ENCODE results near the gene NAALADL2. TPM values are rescaled to one million over a fixed set of nuclear protein-coding genes. Genes with fewer than 3 reads are reported as not detected.
A peak's percentile ranks its signal among the peaks of the same experiment; 100 is the strongest.
"Not testable (repeated sequence)": the region's sequence is repeated elsewhere in the genome, so short reads cannot be mapped to it uniquely, and the experiment has no call there.

NAALADL2 gene
- total and polyA plus RNA-seq, 2 donors (not counting 1 experiment from before 2014, with no cell fraction given), result 8.8 to 11.6 TPM

DNA sequence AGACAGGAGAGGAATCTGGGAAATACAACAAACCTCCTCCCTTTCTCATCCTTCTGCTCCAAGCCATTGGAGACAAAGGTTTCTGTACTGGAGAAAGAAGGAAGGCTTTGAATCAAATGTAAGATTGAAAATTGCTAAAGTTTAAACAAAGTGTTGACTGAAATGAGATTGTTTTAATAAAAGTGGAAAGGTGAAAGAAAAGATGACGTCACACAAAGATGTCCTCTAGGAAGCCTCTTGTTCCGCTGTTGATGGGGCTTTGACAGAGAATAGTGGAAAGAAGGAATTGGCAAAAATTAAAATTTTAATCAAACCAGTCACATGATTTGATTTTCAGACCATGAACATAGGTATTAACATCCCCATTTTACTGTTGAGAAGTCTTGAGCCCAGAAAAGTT lies 967.6 kb downstream of the NAALADL2 start:
- no peak for DNase-seq (ENCODE audit: low read depth in 2 of 2)
- no peaks in the 10 kb centered on the region for H3K27me3 ChIP-seq (ENCODE audit: control insufficient read depth, insufficient read depth, low read length)

DNA sequence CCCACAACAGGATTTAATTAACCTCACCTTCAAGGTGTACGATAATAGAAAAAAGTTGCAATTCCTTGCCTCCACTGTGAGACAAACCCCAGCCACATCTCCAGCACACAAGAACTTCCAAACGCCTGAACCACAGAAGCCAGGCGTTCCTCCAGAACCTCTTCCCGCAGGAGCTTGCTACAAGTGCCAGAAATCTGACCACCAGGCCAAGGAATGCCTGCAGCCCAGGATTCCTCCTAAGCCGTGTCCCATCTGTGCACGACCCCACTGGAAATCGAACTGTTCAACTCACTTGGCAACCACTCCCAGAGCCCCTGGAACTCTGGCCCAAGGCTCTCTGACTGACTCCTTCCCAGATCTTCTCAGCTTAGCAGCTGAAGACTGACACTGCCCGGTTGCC lies 970.7 kb downstream of the NAALADL2 start:
- DNase-seq (ENCODE audit: low read depth in 2 of 2), result peak in 1 of 2 donors; percentile 42
- not testable (repeated sequence) for H3K79me2 ChIP-seq (ENCODE audit: control insufficient read depth, insufficient read depth, low read length); H2AFZ ChIP-seq (ENCODE audit: low read length); H3K4me1 ChIP-seq (ENCODE audit: control insufficient read depth, extremely low read depth, insufficient read depth, low read length); H3K4me2 ChIP-seq (ENCODE audit: extremely low read depth, insufficient read depth, low read length); H3K36me3 ChIP-seq (ENCODE audit: control insufficient read depth, insufficient read depth, low read length); H3K9me3 ChIP-seq (ENCODE audit: control insufficient read depth, insufficient read depth, low read depth, low read length); H4K20me1 ChIP-seq (ENCODE audit: control insufficient read depth, extremely low read depth, insufficient read depth, low read length); H3K27me3 ChIP-seq (ENCODE audit: control insufficient read depth, insufficient read depth, low read length); H3K4me3 ChIP-seq (replicated peaks in 1 of 4; ENCODE audit: control extremely low read depth in 1 of 4, insufficient read depth in 1 of 4, low read depth in 3 of 4, low read length in 4 of 4); H3K27ac ChIP-seq (ENCODE audit: insufficient read depth, low read length); H3K9ac ChIP-seq (ENCODE audit: insufficient read depth, low read length)

More for the DNA sequence above, 967.6 kb downstream of the NAALADL2 start:
- H2AFZ ChIP-seq (ENCODE audit: low read length), result no peak overlapping the region
- no peaks in the 10 kb centered on the region for H3K79me2 ChIP-seq (ENCODE audit: control insufficient read depth, insufficient read depth, low read length)
- no peak for TF ChIP-seq EZH2 (IDR thresholded peaks at IDR 0.05; ENCODE audit: low read length, missing control alignments)
- TF ChIP-seq, protein P1, sequence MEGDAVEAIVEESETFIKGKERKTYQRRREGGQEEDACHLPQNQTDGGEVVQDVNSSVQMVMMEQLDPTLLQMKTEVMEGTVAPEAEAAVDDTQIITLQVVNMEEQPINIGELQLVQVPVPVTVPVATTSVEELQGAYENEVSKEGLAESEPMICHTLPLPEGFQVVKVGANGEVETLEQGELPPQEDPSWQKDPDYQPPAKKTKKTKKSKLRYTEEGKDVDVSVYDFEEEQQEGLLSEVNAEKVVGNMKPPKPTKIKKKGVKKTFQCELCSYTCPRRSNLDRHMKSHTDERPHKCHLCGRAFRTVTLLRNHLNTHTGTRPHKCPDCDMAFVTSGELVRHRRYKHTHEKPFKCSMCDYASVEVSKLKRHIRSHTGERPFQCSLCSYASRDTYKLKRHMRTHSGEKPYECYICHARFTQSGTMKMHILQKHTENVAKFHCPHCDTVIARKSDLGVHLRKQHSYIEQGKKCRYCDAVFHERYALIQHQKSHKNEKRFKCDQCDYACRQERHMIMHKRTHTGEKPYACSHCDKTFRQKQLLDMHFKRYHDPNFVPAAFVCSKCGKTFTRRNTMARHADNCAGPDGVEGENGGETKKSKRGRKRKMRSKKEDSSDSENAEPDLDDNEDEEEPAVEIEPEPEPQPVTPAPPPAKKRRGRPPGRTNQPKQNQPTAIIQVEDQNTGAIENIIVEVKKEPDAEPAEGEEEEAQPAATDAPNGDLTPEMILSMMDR (conservative IDR thresholded peaks at IDR 0.05 in 1 of 2, IDR thresholded peaks at IDR 0.05 in 1 of 2; ENCODE audit: low read depth in 1 of 2, low read length in 2 of 2), result no peak
- no peak overlapping the region for H3K4me2 ChIP-seq (ENCODE audit: extremely low read depth, insufficient read depth, low read length)
- H3K36me3 ChIP-seq (ENCODE audit: control insufficient read depth, insufficient read depth, low read length), result no peaks in the 10 kb centered on the region
- no peak overlapping the region for H3K9ac ChIP-seq (ENCODE audit: insufficient read depth, low read length)
- H3K4me3 ChIP-seq (replicated peaks in 1 of 4; ENCODE audit: control extremely low read depth in 1 of 4, insufficient read depth in 1 of 4, low read depth in 3 of 4, low read length in 4 of 4), result no peak overlapping the region
- no peaks in the 10 kb centered on the region for H3K4me1 ChIP-seq (ENCODE audit: control insufficient read depth, extremely low read depth, insufficient read depth, low read length)
- no peak overlapping the region for H3K27ac ChIP-seq (ENCODE audit: insufficient read depth, low read length)
- H4K20me1 ChIP-seq (ENCODE audit: control insufficient read depth, extremely low read depth, insufficient read depth, low read length), result no peaks in the 10 kb centered on the region
- H3K9me3 ChIP-seq (ENCODE audit: control insufficient read depth, insufficient read depth, low read depth, low read length), result no peaks in the 10 kb centered on the region

DNA sequence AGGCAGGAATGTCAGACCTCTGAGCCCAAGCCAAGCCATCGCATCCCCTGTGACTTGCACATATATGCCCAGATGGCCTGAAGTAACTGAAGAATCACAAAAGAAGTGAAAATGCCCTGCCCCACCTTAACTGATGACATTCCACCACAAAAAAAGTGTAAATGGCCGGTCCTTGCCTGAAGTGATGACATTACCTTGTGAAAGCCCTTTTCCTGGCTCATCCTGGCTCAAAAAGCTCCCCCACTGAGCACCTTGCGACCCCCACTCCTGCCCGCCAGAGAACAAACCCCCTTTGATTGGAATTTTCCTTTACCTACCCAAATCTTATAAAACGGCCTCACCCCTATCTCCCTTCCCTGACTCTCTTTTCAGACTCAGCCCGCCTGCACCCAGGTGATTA lies 976.6 kb downstream of the NAALADL2 start:
- not testable (repeated sequence) for H3K4me1 ChIP-seq (ENCODE audit: control insufficient read depth, extremely low read depth, insufficient read depth, low read length); DNase-seq (ENCODE audit: low read depth in 2 of 2); H3K4me3 ChIP-seq (replicated peaks in 1 of 4; ENCODE audit: control extremely low read depth in 1 of 4, insufficient read depth in 1 of 4, low read depth in 3 of 4, low read length in 4 of 4); H3K79me2 ChIP-seq (ENCODE audit: control insufficient read depth, insufficient read depth, low read length); H3K36me3 ChIP-seq (ENCODE audit: control insufficient read depth, insufficient read depth, low read length); H2AFZ ChIP-seq (ENCODE audit: low read length); H3K9me3 ChIP-seq (ENCODE audit: control insufficient read depth, insufficient read depth, low read depth, low read length); H3K27me3 ChIP-seq (ENCODE audit: control insufficient read depth, insufficient read depth, low read length); H3K9ac ChIP-seq (ENCODE audit: insufficient read depth, low read length); H4K20me1 ChIP-seq (ENCODE audit: control insufficient read depth, extremely low read depth, insufficient read depth, low read length); H3K4me2 ChIP-seq (ENCODE audit: extremely low read depth, insufficient read depth, low read length); H3K27ac ChIP-seq (ENCODE audit: insufficient read depth, low read length)

DNA sequence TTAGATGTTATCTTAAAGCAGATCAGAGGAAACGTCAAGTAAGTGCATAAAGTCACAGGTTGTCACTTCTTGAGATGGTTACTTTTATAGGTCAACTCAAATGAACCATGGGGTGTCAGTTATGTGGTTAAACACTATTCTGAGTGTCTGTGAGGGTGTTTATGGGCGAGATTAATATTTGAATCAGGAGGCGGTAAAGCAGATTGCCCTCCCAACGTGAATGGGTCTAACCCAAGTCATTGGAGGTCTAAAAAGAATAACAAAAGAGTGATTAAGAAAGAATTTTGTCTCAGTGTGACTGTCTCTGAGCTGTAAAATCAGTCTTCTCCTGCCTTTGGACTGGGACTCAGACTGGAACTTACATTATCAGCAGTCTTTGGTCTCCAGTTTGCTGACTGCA lies 977.5 kb downstream of the NAALADL2 start:
- H3K36me3 ChIP-seq (ENCODE audit: control insufficient read depth, insufficient read depth, low read length), result no peaks in the 10 kb centered on the region
- H4K20me1 ChIP-seq (ENCODE audit: control insufficient read depth, extremely low read depth, insufficient read depth, low read length), result no peaks in the 10 kb centered on the region
- DNase-seq (ENCODE audit: low read depth in 2 of 2), result no peak
- H3K4me3 ChIP-seq (replicated peaks in 1 of 4; ENCODE audit: control extremely low read depth in 1 of 4, insufficient read depth in 1 of 4, low read depth in 3 of 4, low read length in 4 of 4), result no peak overlapping the region
- H3K79me2 ChIP-seq (ENCODE audit: control insufficient read depth, insufficient read depth, low read length), result no peaks in the 10 kb centered on the region
- no peak overlapping the region for H3K9ac ChIP-seq (ENCODE audit: insufficient read depth, low read length)
- H3K4me2 ChIP-seq (ENCODE audit: extremely low read depth, insufficient read depth, low read length), result no peak overlapping the region
- TF ChIP-seq EZH2 (IDR thresholded peaks at IDR 0.05; ENCODE audit: low read length, missing control alignments), result no peak
- TF ChIP-seq, protein P1 (conservative IDR thresholded peaks at IDR 0.05 in 1 of 2, IDR thresholded peaks at IDR 0.05 in 1 of 2; ENCODE audit: low read depth in 1 of 2, low read length in 2 of 2), result no peak
- no peak overlapping the region for H3K27ac ChIP-seq (ENCODE audit: insufficient read depth, low read length)
- H3K27me3 ChIP-seq (ENCODE audit: control insufficient read depth, insufficient read depth, low read length), result no peaks in the 10 kb centered on the region
- H2AFZ ChIP-seq (ENCODE audit: low read length), result no peak overlapping the region
- H3K4me1 ChIP-seq (ENCODE audit: control insufficient read depth, extremely low read depth, insufficient read depth, low read length), result no peaks in the 10 kb centered on the region
- H3K9me3 ChIP-seq (ENCODE audit: control insufficient read depth, insufficient read depth, low read depth, low read length), result no peaks in the 10 kb centered on the region
